ENCODE data around the gene INTS11. TPM values are rescaled to one million over a fixed set of nuclear protein-coding genes. Genes with fewer than 3 reads are reported as not detected.

The INTS11 gene
- total and polyA plus RNA-seq, 4 experiments from 2014 or later: 68.3 to 173 (median 117) TPM

DNA sequence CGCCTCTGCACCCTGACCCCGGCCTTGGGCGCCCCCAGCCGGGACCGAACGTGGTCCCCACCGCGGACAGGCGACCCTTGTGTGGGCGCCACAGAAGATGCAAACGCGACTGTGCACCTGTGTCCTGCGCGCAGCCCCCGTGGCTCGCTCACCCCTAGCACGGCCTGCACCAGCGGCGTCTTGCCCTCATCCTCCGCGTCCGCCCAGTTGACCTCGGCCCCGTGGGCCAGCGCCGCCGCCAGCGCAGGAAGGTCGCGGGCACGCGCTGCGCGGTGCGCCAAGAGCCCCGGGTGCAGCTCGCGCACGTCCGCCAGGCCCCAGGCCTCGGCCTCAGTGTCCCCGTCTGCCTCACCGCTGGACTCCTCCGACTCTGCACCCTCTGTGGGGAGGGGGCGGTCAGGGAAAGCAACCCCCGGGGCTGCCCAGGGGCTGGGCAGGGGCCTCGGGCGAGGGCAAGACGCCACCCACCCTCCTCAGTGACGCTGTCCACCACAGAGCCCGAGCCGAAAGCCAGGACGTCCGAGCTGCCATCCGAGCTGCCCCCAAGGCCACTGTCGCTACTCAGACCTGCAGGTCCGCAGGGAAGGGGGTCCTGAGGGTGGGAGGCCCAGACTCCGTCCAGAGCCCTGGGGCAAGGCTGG lies 30.1 kb downstream of the INTS11 start:
- CTCF ChIA-PET (ENCODE audit: partially characterized antibody): interaction anchor here (1.2 kb wide), 1 partner anchor 172 kb away, joined by 3 read pairs; no protein-coding TSS in a partner anchor
- Mint-ChIP-seq H3K4me3 (no peak overlapping the region), H3K27me3 (no peaks in the 10 kb centered on the region), H3K9me3 (no peaks in the 10 kb centered on the region), H3K36me3 (no peaks in the 10 kb centered on the region), H3K4me1 (peaks cover 0 to 3% (median under 1%) of the 10 kb centered on the region in 4 donors), H3K27ac (no peak overlapping the region)
- H3K27ac ChIP-seq (ENCODE audit: low read depth, low read length): no peak overlapping the region
- no peaks in the 10 kb centered on the region for H3K27me3 ChIP-seq (ENCODE audit: insufficient read depth, low read length)
- no peaks in the 10 kb centered on the region for H3K36me3 ChIP-seq (ENCODE audit: insufficient read depth, low read length)
- intact Hi-C loops (cut with micrococcal nuclease): loop anchor here (5.0 kb wide), 1 partner anchor 312 kb away; the partner anchor contains the start of gene PERM1
- no peaks in the 10 kb centered on the region for H3K9me3 ChIP-seq (ENCODE audit: control insufficient read depth in 1 of 2, low read length in 2 of 2)
- H3K4me3 ChIP-seq (ENCODE audit: low read length in 2 of 2): no peak overlapping the region
- H3K4me1 ChIP-seq (ENCODE audit: insufficient read depth, low read length): no peaks in the 10 kb centered on the region
- POLR2A ChIA-PET (ENCODE audit: partially characterized antibody): interaction anchor here (1.1 to 1.4 kb wide), 2 partner anchors 11 to 172 kb away, joined by 3 to 4 read pairs; no protein-coding TSS in a partner anchor
- peak in 1 of 5 donors; percentile 33 for DNase-seq

- Mint-ChIP-seq H3K36me3 (no peaks in the 10 kb centered on the region), H3K4me1 (peaks cover 0 to 3% (median under 1%) of the 10 kb centered on the region in 4 donors), H3K27me3 (no peaks in the 10 kb centered on the region), H3K9me3 (no peaks in the 10 kb centered on the region), H3K27ac (no peak overlapping the region), H3K4me3 (no peak overlapping the region)
- no peaks in the 10 kb centered on the region for H3K9me3 ChIP-seq (ENCODE audit: control insufficient read depth in 1 of 2, low read length in 2 of 2)
- H3K4me1 ChIP-seq (ENCODE audit: insufficient read depth, low read length): no peaks in the 10 kb centered on the region
- peak in 1 of 5 donors; percentile 13 for DNase-seq
- H3K27ac ChIP-seq (ENCODE audit: low read depth, low read length): no peak overlapping the region
- CTCF ChIA-PET (ENCODE audit: partially characterized antibody): interaction anchor here (1.7 kb wide), 1 partner anchor 309 kb away, joined by 6 read pairs; no protein-coding TSS in a partner anchor
- POLR2A ChIA-PET (ENCODE audit: partially characterized antibody): interaction anchor here (1.4 kb wide), 1 partner anchor 171 kb away, joined by 3 read pairs; no protein-coding TSS in a partner anchor
- no peaks in the 10 kb centered on the region for H3K27me3 ChIP-seq (ENCODE audit: insufficient read depth, low read length)
- no peaks in the 10 kb centered on the region for H3K36me3 ChIP-seq (ENCODE audit: insufficient read depth, low read length)
- H3K4me3 ChIP-seq (ENCODE audit: low read length in 2 of 2): no peak overlapping the region
- intact Hi-C loops (cut with micrococcal nuclease): loop anchor here (5.0 kb wide), 1 partner anchor 311 kb away; the partner anchor contains the start of gene PERM1
These were observed 30.9 kb downstream of the INTS11 start for GRCh38 chr1:1293263-1294249.

DNA sequence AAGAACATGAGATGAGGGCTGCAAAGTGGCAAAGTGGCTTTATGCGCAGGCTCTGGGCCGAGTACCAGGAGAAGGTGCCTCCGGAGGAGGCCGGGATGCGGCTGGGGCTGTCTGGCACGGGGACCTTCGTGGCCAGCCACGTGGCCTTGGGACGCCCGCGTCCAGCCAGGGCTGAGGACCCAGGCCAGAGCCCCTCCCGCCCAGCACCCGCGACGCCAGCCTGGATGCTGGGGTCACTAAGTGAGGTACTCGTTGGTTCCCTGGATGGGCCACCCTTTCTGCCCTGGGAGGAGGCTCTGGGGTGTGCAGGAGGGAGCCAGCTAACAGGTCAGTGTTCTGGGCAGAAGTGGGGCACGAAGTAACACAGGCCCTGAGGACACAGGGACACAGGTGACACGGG lies 31.6 kb downstream of the INTS11 start:
- CTCF ChIA-PET (ENCODE audit: partially characterized antibody): interaction anchor here (1.7 to 3.2 kb wide), 2 partner anchors 170 to 308 kb away, joined by 6 to 57 read pairs; no protein-coding TSS in a partner anchor
- Histone ChIP-seq H3K9me3 (ENCODE audit: control insufficient read depth in 1 of 2, low read length in 2 of 2) (no peaks in the 10 kb centered on the region), H3K36me3 (ENCODE audit: insufficient read depth, low read length) (no peaks in the 10 kb centered on the region), H3K4me1 (ENCODE audit: insufficient read depth, low read length) (no peaks in the 10 kb centered on the region), H3K27ac (ENCODE audit: low read depth, low read length) (no peak overlapping the region), H3K27me3 (ENCODE audit: insufficient read depth, low read length) (no peaks in the 10 kb centered on the region), H3K4me3 (ENCODE audit: low read length in 2 of 2) (no peak overlapping the region)
- no peaks in the 10 kb centered on the region for H3K27me3 Mint-ChIP-seq
- POLR2A ChIA-PET (ENCODE audit: partially characterized antibody): no interaction called here
- H3K36me3 Mint-ChIP-seq: no peaks in the 10 kb centered on the region
- peak in 1 of 5 donors; percentile 16 for DNase-seq
- no peaks in the 10 kb centered on the region for H3K9me3 Mint-ChIP-seq
- no peak overlapping the region for H3K4me3 Mint-ChIP-seq
- no peak overlapping the region for H3K27ac Mint-ChIP-seq
- intact Hi-C loops (cut with micrococcal nuclease): loop anchor here (1.0 to 5.0 kb wide), 2 partner anchors 171 to 311 kb away; partner anchors contain the start of gene PERM1
- H3K4me1 Mint-ChIP-seq: peaks cover 0 to 3% (median under 1%) of the 10 kb centered on the region in 4 donors

GRCh38 chr1:1292442-1292779 lies 32.0 kb downstream of the INTS11 start:
- no peaks in the 10 kb centered on the region for H3K9me3 Mint-ChIP-seq
- intact Hi-C loops (cut with micrococcal nuclease): loop anchor here (1.0 to 5.0 kb wide), 2 partner anchors 170 to 310 kb away; partner anchors contain the start of gene PERM1
- H3K4me3 ChIP-seq (ENCODE audit: low read length in 2 of 2): no peak overlapping the region
- no peaks in the 10 kb centered on the region for H3K4me1 ChIP-seq (ENCODE audit: insufficient read depth, low read length)
- H3K9me3 ChIP-seq (ENCODE audit: control insufficient read depth in 1 of 2, low read length in 2 of 2): no peaks in the 10 kb centered on the region
- H3K27ac ChIP-seq (ENCODE audit: low read depth, low read length): no peak overlapping the region
- no peaks in the 10 kb centered on the region for H3K27me3 ChIP-seq (ENCODE audit: insufficient read depth, low read length)
- no peaks in the 10 kb centered on the region for H3K36me3 ChIP-seq (ENCODE audit: insufficient read depth, low read length)
- H3K27me3 Mint-ChIP-seq: no peaks in the 10 kb centered on the region
- CTCF ChIA-PET (ENCODE audit: partially characterized antibody): interaction anchor here (0.6 to 3.2 kb wide), 6 partner anchors 61 to 307 kb away, joined by 3 to 57 read pairs (median 4); no protein-coding TSS in a partner anchor
- DNase-seq: peak in 1 of 5 donors; percentile 6
- POLR2A ChIA-PET (ENCODE audit: partially characterized antibody): interaction anchor here (1.1 to 1.6 kb wide), 2 partner anchors 13 to 171 kb away, joined by 3 to 9 read pairs; no protein-coding TSS in a partner anchor
- no peaks in the 10 kb centered on the region for H3K36me3 Mint-ChIP-seq
- no peak overlapping the region for H3K4me3 Mint-ChIP-seq
- peaks cover 0 to 3% (median under 1%) of the 10 kb centered on the region in 4 donors for H3K4me1 Mint-ChIP-seq
- H3K27ac Mint-ChIP-seq: no peak overlapping the region

- Histone ChIP-seq H3K9me3 (ENCODE audit: control insufficient read depth in 1 of 2, low read length in 2 of 2) (no peaks in the 10 kb centered on the region), H3K4me3 (ENCODE audit: low read length in 2 of 2) (no peak overlapping the region), H3K27me3 (ENCODE audit: insufficient read depth, low read length) (no peaks in the 10 kb centered on the region), H3K27ac (ENCODE audit: low read depth, low read length) (no peak overlapping the region), H3K4me1 (ENCODE audit: insufficient read depth, low read length) (no peaks in the 10 kb centered on the region), H3K36me3 (ENCODE audit: insufficient read depth, low read length) (no peaks in the 10 kb centered on the region)
- H3K9me3 Mint-ChIP-seq: no peaks in the 10 kb centered on the region
- no peak overlapping the region for H3K4me3 Mint-ChIP-seq
- H3K27me3 Mint-ChIP-seq: no peaks in the 10 kb centered on the region
- DNase-seq: peak; percentile 60 to 71 (median 69)
- ChIA-PET CTCF (ENCODE audit: partially characterized antibody) (interaction anchor here (0.6 to 3.2 kb wide), 7 partner anchors 61 to 307 kb away, joined by 3 to 57 read pairs (median 3); no protein-coding TSS in a partner anchor), POLR2A (ENCODE audit: partially characterized antibody) (interaction anchor here (0.6 to 1.6 kb wide), 3 partner anchors 14 to 170 kb away, joined by 3 to 9 read pairs (median 3); no protein-coding TSS in a partner anchor)
- intact Hi-C loops (cut with micrococcal nuclease): loop anchor here (1.0 to 5.0 kb wide), 2 partner anchors 169 to 309 kb away; partner anchors contain the start of gene PERM1
- no peaks in the 10 kb centered on the region for H3K36me3 Mint-ChIP-seq
- peak overlapping the region in 1 of 7 donors; percentile 16 for H3K27ac Mint-ChIP-seq
- peaks cover 0 to 3% (median under 1%) of the 10 kb centered on the region in 4 donors for H3K4me1 Mint-ChIP-seq
These were observed 32.7 kb downstream of the INTS11 start for GRCh38 chr1:1291548-1292441.

GRCh38 chr1:1291023-1291528 lies 33.4 kb downstream of the INTS11 start:
- Histone ChIP-seq H3K9me3 (ENCODE audit: control insufficient read depth in 1 of 2, low read length in 2 of 2) (no peaks in the 10 kb centered on the region), H3K27me3 (ENCODE audit: insufficient read depth, low read length) (no peaks in the 10 kb centered on the region), H3K36me3 (ENCODE audit: insufficient read depth, low read length) (no peaks in the 10 kb centered on the region), H3K27ac (ENCODE audit: low read depth, low read length) (no peak overlapping the region), H3K4me3 (ENCODE audit: low read length in 2 of 2) (no peak overlapping the region), H3K4me1 (ENCODE audit: insufficient read depth, low read length) (no peaks in the 10 kb centered on the region)
- CTCF ChIA-PET (ENCODE audit: partially characterized antibody): interaction anchor here (0.7 to 3.2 kb wide), 7 partner anchors 9 to 307 kb away, joined by 3 to 57 read pairs (median 3); no protein-coding TSS in a partner anchor
- Mint-ChIP-seq H3K27ac (no peak overlapping the region), H3K27me3 (no peaks in the 10 kb centered on the region), H3K36me3 (no peaks in the 10 kb centered on the region), H3K9me3 (no peaks in the 10 kb centered on the region), H3K4me3 (no peak overlapping the region), H3K4me1 (peaks cover 0 to 3% (median under 1%) of the 10 kb centered on the region in 4 donors)
- peak in 1 of 5 donors; percentile 14 for DNase-seq
- POLR2A ChIA-PET (ENCODE audit: partially characterized antibody): interaction anchor here (0.6 to 1.6 kb wide), 4 partner anchors 14 to 169 kb away, joined by 3 to 9 read pairs (median 3); partner anchors contain the start of gene UBE2J2
- intact Hi-C loops (cut with micrococcal nuclease): loop anchor here (5.0 kb wide), 1 partner anchor 309 kb away; the partner anchor contains the start of gene PERM1
